ENCODE data around the gene ANKRD10.

The ANKRD10 gene

DNA sequence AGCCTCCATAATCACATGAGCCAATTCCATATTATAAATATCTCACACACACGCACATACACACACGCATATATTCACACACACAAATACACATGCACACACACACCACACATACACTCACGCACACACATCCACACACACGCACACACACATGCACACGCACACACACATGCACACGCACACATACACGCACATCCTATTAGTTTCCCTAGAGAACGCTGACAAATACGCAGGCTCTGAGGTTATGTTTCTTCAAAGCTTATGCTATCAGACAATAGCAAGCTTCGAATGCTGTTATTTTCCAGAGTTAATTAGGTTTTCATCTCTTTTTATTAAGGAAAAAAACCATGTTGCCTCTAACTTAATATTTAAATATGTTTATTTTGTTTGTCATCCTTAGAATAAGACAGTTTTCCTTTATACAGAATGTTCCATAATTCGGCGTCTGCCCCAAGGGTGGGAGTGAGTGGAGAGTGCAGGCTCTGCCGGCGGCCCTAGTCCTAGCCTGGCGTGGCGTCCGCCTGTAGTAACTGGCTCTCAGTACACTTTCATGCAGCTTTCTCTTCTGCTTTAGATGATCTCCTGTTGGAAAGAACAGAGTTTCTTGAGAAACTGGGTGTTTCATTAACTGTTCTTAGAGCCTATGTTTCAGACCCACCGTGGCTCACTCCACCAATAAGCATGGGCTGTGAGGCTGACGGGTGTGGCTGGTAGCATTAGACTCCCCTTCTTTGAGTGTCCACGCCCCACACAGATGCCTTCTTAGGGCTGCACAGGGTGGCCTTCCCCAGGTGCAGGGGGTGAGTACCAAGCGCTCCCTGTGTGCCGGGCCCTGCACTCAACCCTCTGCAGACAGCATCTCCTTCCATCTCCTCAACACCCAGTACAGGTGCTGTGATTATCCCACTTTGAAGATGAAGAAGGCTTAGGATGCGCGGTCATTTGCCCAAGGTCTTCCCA, 30.4 kb upstream of the ANKRD10 start:
- DNase-seq, result no peak

DNA sequence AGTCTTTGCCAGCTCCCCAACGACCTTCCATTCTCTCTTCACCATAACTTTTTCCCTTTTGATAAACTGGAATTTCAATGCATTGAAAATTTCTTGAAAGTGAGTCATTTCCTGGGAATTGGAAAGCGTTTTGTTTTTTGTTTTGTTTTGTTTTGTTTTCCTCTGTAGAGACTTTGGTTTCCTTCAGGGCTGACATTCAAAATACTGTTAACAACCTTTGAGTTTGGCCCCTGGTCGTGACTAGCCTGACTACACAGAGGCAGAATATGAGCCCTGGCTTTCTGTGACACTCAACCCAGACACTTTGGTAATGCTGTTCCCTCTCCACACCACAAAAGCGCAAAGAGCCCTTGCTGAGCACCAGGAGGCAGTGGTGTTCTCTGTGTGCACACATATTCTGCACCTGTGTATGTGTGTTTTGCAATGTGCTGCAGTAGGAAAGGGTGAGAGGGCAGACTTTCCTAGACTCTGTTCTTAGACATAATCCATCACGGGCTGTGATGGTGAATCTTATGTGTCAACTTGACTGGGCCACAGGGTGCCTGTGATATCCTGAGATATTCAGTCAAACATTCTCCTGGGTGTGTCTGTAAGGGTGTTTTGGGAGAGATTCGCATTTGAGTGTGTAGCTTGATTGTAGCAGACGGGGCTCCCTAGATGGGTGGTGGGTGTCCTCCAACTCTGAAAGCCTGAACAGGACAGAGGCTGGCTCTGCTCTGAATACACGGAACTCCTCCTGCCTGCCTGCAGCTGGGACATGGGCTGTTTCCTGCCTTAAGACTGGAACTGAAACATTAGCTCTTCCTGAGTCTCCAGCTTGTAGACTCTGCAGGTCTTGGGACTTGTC, 29.5 kb upstream of the ANKRD10 start:
- no peak for DNase-seq

DNA sequence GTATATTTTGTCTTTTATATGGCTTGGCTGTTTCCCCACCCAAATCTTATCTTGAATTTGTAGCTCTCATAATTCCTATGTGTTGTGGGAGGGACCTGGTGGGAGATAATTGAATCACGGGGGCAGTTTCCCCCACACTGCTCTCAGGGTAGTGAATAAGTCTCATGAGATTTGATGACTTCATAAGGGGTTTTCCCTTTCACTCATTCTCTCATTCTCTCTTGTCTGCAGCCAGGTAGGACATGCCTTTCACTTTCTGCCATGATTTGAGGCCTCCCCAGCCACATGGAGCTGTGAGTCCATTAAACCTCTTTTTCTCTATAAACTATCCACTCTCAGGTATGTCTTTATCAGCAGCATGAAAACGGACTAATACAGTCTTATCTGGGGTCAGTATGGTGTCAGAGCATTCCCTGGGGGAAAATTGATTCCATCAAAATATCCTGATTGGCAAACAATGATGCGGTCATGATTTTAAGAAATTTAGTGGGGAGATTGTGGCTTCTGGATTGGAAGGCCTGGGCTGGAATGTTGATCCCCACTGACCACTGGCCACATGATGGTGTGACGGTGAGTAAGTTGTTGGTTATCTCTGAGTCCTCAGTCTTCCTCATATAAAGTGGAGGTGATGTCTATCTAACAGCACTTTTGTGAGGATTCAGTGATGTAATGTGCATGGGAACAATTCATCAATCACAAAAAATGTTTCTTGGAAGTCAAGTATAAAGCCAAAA, 27.5 kb upstream of the ANKRD10 start:
- no peak for DNase-seq

DNA sequence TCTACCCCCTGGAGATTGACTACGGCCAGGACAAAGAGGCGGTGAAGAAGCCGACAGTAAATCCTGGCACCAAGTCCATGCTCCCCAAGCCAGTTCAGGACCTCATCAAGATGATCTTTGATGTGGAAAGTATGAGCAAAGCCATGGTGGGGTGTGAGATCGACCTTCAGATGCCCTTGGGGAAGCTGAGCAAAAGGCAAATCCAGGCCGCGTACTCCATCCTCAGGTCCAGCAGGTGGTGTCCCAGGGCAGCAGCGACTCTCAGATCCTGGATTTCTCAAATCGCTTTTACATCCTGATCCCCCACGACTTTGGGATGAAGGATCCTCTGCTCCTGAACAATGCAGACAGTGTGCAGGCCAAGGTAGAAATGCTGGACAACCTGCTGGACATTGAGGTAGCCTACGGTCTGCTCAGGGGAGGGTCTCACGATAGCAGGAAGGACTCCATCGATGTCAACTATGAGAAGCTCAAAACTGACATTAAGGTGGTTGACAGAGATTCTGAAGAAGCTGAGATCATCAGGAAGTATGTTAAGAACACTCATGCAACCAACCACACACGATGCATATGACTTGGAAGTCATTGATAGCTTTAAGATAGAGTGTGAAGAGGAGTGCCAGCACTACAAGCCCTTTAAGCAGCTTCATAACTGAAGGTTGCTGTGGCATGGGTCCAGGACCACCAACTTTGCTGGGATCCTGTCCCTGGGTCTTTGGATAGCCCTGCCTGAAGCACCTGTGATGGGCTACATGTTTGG, 24.0 kb upstream of the ANKRD10 start:
- no peak for DNase-seq

DNA sequence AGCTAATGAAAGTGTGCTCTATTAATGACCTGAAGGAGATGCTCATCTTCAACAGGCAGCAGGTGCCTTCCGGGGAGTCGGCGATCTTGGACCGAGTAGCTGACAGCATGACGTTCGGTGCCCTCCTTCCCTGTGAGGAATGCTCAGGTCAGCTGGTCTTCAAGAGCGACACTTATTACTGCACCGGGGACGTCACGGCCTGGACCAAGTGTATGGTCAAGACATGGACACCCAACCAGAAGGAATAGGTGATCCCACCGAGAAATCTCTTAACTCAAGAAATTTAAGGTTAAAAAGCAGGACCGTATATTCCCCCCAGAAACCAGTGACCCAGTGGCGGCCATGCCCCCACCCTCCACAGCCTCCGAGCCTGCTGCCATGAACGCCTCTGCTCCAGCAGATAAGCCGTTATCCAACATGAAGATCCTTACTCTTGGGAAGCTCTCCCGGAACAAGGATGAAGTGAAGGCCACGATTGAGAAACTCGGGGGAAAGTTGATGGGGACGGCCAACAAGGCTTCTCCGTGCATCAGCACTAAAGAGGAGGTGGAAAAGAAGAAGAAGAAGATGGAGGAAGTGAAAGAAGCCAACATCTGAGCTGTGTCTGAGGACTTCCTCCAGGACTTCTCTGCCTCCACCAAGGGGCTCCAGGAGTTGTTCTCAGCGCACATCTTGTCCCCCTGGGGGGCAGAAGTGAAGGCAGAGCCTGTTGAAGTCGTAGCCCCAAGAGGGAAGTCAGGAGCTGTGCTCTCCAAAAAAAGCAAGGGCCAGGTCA, 22.8 kb upstream of the ANKRD10 start:
- DNase-seq, result no peak

DNA sequence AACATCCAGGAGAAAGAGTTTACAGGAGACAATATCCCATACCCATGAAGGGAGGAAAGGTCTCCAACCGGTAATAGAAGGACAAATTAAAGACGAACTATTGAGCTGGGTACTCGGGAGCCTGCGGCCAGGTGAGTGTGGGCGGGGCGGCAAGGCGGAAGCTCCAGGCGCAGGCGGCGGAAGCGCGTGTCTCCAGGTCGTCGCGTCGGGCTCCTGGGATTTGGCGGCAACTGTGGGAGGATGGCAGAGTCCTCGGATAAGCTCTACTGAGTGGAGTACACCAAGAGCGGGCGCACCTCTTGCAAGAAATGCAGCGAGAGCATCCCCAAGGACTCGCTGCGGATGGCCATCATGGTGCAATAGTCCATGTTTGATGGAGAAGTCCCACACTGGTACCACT, 21.6 kb upstream of the ANKRD10 start:
- DNase-seq, result no peak

DNA sequence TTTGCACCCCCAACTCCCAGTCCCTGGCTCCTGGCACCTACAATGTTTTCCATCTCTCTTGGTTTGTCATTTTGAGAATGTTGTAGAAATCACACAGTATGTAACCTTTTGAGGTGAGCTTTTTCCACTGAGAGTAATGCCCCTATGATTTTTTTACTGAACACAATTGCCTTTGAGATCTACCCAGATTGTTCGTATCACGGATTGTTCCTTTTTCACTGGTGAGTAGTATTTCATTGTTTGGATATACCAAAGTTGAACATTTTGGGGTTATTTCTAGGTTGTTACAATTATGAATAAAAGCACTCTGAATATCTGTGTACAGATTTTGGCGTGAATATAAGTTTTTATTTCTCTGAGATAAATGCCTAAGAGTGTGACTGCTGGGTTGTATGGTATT, 17.7 kb upstream of the ANKRD10 start:
- no peak for DNase-seq

DNA sequence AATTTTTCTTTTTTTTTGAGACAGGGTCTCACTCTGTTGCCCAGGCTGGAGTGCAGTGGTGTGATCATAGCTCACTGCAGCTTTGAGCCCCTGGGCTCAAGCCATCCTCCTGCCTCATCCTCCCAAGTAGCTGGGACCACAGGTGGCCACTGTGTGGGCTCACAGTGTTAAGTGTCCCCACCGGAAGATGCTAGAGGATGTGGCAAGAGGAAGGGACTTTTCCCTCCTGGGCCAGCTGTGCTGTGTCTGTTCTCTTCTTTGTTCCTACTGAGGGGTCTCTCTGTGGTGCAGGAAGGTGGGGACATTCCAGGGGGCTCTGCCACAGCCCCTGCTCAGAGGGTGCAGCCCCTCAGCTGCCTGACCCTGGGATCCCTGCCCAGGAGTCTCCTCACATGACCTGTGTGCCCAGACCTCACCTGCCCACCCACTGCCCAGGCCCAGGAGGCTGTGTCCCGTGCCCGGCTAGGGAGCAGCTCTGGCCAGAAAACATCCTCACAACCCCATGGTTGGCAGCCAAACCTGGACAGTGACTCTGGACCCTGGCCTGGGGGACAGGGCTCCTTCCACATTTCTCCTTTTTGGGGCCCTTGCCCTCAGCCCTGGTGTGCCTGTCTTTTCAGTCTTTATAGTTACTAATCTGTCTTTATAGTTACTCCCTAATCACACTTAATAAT, 14.4 kb upstream of the ANKRD10 start:
- no peak for DNase-seq

DNA sequence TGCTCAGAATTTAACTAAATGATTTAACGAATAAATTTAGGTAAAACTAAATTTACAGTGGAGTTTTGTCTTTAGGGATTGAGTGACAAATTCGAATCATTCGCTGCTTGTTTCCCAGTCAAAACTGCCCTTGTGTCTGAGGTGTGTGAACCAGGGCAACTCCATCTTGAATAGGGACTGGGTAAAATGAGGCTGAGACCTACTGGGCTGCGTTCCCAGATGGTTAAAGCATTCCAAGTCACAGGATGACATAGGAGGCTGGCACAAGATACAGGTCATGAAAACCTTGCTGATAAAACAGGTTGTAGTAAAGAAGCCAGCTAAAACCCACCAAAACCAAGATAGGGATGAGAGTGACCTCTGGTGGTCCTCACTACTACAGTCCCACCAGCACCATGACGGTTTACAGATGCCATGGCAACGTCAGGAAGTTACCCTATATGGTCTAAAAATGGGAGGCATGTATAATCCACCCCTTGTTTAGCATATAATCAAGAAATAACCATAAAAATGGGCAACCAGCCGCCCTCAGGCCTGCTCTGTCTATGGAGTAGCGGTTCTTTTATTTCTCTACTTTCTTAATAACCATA, 10.2 kb upstream of the ANKRD10 start:
- no peak for DNase-seq

DNA sequence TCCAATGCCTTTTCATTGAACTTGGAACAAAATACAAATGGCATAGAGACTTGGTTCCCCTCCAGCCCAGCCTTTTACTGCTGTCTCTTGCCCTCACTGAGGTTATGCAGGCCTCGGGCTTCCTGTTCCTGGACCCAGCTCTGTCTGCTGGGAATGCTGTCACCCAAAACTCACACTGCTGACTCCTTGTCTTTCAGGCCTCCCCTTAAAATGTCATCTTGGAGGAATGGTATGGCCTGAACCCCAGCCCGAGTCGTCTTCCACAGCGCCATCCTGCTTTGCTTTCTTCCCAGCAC, 9.7 kb upstream of the ANKRD10 start:
- DNase-seq, result no peak

DNA sequence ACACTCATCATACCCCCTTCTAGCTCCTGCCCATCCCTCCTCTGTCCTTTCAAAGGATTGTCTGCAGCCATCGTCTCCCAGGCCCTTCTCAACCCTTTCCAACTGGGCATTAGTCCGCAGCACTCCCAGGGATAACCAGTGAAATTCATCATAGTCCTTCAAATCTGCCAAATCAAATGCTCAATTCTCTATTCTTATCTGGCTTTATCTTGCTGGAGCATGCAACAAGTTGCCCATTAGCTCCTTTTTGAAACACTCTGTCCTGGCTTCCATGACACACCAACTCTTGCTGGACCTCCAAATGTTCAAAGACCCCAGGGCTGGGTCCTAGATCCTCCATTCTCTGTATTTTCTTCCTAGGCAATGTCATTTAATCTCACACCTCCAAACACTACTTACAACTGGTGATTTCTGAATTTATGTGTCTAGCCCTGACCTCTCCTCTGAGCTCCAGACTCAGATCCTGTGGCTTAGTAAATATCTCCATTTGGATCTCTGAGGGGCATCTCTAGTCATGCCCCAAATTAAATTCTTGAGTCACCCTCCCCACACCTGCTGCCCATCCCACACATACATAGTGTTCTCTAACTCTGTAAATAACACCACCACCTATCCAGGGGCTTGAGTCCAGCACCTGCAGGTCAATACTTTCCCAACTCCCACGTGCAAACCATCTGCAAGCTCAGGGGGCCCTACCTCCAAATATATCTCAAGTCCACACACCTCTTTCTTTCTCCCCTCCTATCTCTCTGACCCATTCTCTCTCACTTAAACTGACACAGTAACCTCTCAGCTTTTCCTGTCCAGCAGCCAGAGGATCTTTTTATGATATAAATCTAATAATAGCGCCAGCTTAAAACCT, 9.1 kb upstream of the ANKRD10 start:
- no peak for DNase-seq

DNA sequence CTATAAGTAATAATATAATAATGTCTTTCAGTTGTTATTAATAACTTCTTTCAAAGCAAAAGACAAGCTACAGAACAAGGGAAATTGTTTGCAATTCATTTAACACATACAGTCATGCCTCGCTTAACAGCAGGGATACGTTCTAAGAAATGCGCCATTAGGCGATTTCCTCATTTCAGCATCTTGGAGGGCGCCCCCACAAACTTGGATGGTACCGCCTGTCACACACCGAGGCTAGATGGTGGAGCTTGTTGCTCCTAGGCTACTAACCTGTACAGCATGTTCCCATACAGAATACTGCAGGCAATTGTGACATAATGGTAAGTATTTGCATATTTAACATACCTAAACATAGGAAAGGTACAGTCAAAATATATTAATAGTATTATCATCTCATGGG, 8.2 kb upstream of the ANKRD10 start:
- DNase-seq, result no peak

DNA sequence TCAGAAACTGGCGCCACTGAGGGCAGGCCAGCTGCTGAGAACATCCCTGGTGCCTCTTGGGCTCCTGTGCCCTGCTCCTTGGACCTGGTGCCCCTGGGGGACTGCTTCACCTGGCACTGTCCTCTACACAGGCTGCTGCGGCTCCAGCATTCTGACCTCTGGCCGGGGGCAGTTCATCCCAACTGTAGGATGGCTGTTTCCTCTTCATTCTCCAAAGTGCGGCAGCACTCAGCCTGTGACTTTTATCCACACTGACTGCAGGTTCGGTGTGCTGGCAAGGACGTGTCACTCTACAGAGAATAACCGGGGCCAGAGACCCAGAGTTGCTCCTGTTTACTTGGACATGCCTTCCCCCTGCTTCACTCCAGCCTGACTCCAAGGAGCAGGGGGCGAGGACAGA, 7.6 kb upstream of the ANKRD10 start:
- no peak for DNase-seq

DNA sequence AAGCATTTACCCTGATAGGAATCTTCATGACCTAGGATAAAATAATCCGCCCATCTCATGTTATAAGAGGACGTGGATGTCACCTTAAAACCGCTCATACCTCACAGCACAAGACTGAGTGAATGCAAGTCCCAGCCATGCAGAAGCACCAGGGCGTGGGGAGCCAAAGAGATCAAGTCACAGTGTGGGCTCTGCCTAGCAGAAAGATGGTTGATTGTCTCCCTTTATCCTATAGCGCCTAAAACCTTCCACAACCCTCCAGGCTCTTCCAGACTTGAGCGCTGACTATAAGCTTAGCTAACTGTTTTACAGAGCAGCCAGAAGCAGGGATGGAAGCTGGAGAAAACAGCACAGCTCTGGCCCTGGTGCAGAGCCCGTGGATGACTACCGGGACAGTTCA, 6.8 kb upstream of the ANKRD10 start:
- no peak for DNase-seq

DNA sequence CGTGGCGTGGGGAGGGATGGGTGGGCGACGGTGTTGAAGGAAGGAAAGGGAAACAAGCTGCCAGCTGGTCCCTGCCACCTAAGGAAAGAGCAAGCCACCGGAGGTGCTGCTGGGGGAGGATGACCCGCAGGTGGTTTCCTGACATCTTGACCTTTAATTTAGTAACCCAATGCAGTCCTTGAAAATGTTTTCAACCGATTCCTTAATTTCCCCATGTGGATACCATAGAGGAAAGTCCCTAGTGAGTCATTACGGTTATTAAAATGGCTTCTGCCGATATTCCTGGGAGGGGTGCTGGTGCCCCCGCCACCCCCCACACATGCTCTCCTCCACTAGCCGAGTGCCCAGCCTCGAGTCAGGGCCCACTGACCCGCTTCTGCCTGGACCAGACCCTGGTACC, 6.3 kb upstream of the ANKRD10 start:
- DNase-seq, result no peak

DNA sequence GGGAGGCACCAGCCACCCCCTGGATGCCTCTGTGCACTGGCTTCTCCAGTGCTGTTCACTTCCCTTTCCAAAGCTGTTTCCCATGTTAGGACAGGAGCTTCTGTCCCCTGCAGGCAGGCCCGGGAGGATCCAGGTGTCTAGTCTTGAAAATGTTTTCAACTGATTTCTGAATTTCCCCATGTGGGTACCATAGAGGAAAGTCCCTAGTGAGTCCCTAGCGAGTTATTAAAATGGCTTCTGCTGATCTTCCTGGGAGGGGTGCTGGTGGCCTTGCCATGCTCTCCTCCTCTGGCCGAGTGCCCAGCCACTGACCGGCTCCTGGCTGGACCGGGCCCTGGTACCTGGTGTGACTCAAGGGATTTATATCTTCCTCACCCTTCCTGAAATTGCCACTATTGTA, 5.2 kb upstream of the ANKRD10 start:
- DNase-seq, result no peak

DNA sequence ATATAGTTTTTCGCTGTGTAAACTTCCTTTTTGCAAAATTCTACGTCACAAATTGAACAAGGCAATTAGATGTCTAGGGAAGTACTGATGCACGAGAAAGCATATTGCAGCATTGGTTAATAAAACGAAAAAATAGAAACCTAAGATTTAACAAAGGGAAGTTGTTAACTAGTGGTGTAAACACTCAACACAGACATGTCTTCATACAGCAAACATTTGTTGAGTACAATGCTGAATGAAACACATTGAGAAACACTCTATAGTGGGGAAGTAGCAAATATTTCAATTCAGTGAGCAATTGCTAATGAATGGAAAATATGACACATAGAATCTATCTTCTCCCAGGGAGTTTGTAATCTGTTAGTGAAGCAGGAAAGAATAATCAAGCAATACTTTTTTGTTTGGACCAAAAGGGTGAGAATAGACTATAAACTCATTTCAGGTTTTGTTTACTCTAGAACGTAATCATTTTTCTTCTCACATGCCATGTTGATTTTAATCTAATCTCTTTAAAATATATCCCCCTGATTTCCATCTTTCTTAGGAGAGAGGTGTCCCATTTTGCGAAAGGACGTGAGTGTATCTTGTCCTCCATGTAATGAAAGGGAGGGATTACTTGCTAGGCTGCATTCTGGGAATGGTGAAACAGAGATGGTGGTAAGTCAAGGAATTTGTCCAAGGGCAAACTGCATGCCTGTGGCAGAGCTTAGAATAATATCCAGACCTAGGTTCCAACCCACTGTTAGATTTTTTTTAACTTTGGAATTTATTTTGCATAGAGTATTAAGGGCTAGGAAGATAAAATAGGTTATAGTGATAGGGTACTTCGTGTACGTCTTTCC, 1.7 kb upstream of the ANKRD10 start:
- DNase-seq, result no peak

DNA sequence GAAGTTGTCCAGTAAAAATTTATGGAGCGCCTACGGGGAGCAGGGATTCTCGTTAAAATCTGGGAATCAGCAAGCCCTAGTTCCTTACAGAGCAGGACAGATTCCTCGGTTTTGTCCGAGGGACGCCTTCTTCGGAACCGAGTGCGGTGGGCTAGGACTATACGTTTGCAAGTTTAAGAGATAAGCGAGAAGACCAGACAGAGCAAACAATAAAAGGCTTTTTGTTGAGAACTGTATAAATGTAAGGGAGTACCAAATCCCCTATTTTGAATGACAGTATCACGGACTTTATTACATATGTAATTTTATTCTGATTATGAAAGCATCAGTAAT, 971 bp upstream of the ANKRD10 start:
- DNase-seq, result no peak
